SK-N-SH treated with all-trans-retinoic acid at 6 μM for 48 hours (cell line): ENCODE data around the gene FOXK1.

Experiments used
- ATAC-seq: fragments of 200-7000 bp; cut with Tn5 transposase; 3 replicates; pipeline ENCODE4 v1.9.1; 2020; ENCODE audit warnings: mild to moderate bottlenecking, moderate library complexity
- ARNTL ChIP-seq: fragments of 450-650 bp; formaldehyde crosslinking; IDR thresholded peaks from 2 replicates; pipeline ENCODE4 v1.5.0; 2020; ENCODE audit warnings: low read depth, mild to moderate bottlenecking, moderate library complexity, borderline replicate concordance
- CSDC2 ChIP-seq: fragments of 250-450 bp; sonication (Bioruptor Pico); IDR thresholded peaks from 2 replicates; pipeline ENCODE4 v1.5.0; 2020; ENCODE audit warnings: mild to moderate bottlenecking, moderate library complexity
- CSRNP3 ChIP-seq: fragments of 250-450 bp; sonication (Bioruptor Pico); IDR thresholded peaks from 2 replicates; pipeline ENCODE4 v1.5.1; 2021; ENCODE audit warnings: mild to moderate bottlenecking, moderate library complexity
- ESRRG ChIP-seq: fragments of 250-450 bp; sonication (Bioruptor Pico); IDR thresholded peaks from 2 replicates; pipeline ENCODE4 v1.6.1; 2021; ENCODE audit warnings: mild to moderate bottlenecking
- GLIS3 ChIP-seq: fragments of 250-450 bp; sonication (Bioruptor Pico); IDR thresholded peaks from 2 replicates; pipeline ENCODE4 v1.5.0; 2020; ENCODE audit warnings: mild to moderate bottlenecking, moderate library complexity
- ISL1 ChIP-seq: fragments of 250-450 bp; sonication (Bioruptor Pico); IDR thresholded peaks from 2 replicates; pipeline ENCODE4 v2.1.2; 2022; ENCODE audit warnings: mild to moderate bottlenecking, moderate library complexity
- RARB ChIP-seq: fragments of 250-450 bp; sonication (Bioruptor Pico); IDR thresholded peaks from 2 replicates; pipeline ENCODE4 v1.8.0; 2021; ENCODE audit warnings: mild to moderate bottlenecking, moderate library complexity
- SNAI2 ChIP-seq: fragments of 250-450 bp; sonication (Bioruptor Pico); IDR thresholded peaks from 2 replicates; pipeline ENCODE4 v1.5.0; 2020; ENCODE audit warnings: mild to moderate bottlenecking, moderate library complexity
- TCF4 ChIP-seq: fragments of 250-450 bp; sonication (Bioruptor Pico); IDR thresholded peaks from 2 replicates; pipeline ENCODE4 v1.8.0; 2021; ENCODE audit warnings: mild to moderate bottlenecking, moderate library complexity, borderline replicate concordance
- TOX ChIP-seq: fragments of 250-450 bp; sonication (Bioruptor Pico); IDR thresholded peaks from 2 replicates; pipeline ENCODE4 v1.8.0; 2021; ENCODE audit warnings: mild to moderate bottlenecking, moderate library complexity, borderline replicate concordance
- ZC3H10 ChIP-seq: fragments of 250-450 bp; sonication (Bioruptor Pico); IDR thresholded peaks from 2 replicates; pipeline ENCODE4 v1.5.1; 2021; ENCODE audit warnings: mild to moderate bottlenecking, moderate library complexity
- ZFP3 ChIP-seq: fragments of 250-450 bp; sonication (Bioruptor Pico); IDR thresholded peaks from 2 replicates; pipeline ENCODE4 v1.5.0; 2020; ENCODE audit warnings: mild to moderate bottlenecking, moderate library complexity
- ZFP30 ChIP-seq: fragments of 450-650 bp; formaldehyde crosslinking; IDR thresholded peaks from 2 replicates; pipeline ENCODE4 v1.5.0; 2022; ENCODE audit warnings: mild to moderate bottlenecking, moderate library complexity
- ZNF565 ChIP-seq: fragments of 450-650 bp; formaldehyde crosslinking; conservative IDR thresholded peaks from 2 replicates; pipeline ENCODE4 v1.5.0; 2020; ENCODE audit warnings: low read depth, mild to moderate bottlenecking, moderate library complexity
- ZNF70 ChIP-seq: fragments of 450-650 bp; formaldehyde crosslinking; IDR thresholded peaks from 2 replicates; pipeline ENCODE4 v1.5.0; 2020; ENCODE audit warnings: mild to moderate bottlenecking, moderate library complexity
- ZNF8 ChIP-seq: fragments of 450-650 bp; formaldehyde crosslinking; IDR thresholded peaks from 2 replicates; pipeline ENCODE4 v1.5.0; 2020; ENCODE audit warnings: mild to moderate bottlenecking, moderate library complexity
- TF ChIP-seq, protein P1 (sequence below): fragments of 250-450 bp; sonication (Bioruptor Pico); IDR thresholded peaks from 2 replicates; pipeline ENCODE4 v1.5.1; 2020; ENCODE audit warnings: low read depth, mild to moderate bottlenecking, moderate library complexity
- TF ChIP-seq, protein P2 (sequence below): fragments of 250-450 bp; sonication (Bioruptor Pico); IDR thresholded peaks from 2 replicates; pipeline ENCODE4 v1.8.0; 2021; ENCODE audit warnings: low read depth, mild to moderate bottlenecking, moderate library complexity, borderline replicate concordance
- TF ChIP-seq, protein P3 (sequence below): fragments of 250-450 bp; sonication (Bioruptor Pico); IDR thresholded peaks from 2 replicates; pipeline ENCODE4 v1.5.0; 2020; ENCODE audit warnings: mild to moderate bottlenecking, moderate library complexity
- TF ChIP-seq, protein P4 (sequence below): fragments of 250-450 bp; sonication (Bioruptor Pico); IDR thresholded peaks from 2 replicates; pipeline ENCODE4 v1.8.0; 2020; ENCODE audit warnings: mild to moderate bottlenecking, moderate library complexity, borderline replicate concordance

FOXK1 gene

GRCh38 chr7:4665661-4666060 is 16.4 kb upstream of the FOXK1 start:
- ATAC-seq, result peak; percentile 79
- TF ChIP-seq ISL1 (CRISPR knock-in tag), result peak; percentile 92
- no peak for TF ChIP-seq ARNTL (CRISPR knock-in tag)

- TF ChIP-seq, protein P1, sequence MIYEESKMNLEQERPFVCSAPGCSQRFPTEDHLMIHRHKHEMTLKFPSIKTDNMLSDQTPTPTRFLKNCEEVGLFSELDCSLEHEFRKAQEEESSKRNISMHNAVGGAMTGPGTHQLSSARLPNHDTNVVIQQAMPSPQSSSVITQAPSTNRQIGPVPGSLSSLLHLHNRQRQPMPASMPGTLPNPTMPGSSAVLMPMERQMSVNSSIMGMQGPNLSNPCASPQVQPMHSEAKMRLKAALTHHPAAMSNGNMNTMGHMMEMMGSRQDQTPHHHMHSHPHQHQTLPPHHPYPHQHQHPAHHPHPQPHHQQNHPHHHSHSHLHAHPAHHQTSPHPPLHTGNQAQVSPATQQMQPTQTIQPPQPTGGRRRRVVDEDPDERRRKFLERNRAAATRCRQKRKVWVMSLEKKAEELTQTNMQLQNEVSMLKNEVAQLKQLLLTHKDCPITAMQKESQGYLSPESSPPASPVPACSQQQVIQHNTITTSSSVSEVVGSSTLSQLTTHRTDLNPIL, result no peak
- TF ChIP-seq GLIS3 (CRISPR knock-in tag) (no peak), ISL1 (CRISPR knock-in tag) (0 out of 2 replicates have a peak, but pooled peaks have one; percentile 17)
- TF ChIP-seq, protein P2, sequence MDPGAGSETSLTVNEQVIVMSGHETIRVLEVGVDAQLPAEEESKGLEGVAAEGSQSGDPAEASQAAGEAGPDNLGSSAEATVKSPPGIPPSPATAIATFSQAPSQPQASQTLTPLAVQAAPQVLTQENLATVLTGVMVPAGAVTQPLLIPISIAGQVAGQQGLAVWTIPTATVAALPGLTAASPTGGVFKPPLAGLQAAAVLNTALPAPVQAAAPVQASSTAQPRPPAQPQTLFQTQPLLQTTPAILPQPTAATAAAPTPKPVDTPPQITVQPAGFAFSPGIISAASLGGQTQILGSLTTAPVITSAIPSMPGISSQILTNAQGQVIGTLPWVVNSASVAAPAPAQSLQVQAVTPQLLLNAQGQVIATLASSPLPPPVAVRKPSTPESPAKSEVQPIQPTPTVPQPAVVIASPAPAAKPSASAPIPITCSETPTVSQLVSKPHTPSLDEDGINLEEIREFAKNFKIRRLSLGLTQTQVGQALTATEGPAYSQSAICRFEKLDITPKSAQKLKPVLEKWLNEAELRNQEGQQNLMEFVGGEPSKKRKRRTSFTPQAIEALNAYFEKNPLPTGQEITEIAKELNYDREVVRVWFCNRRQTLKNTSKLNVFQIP (CRISPR knock-in tag), result no peak
- TF ChIP-seq, all 23 proteins: peak for 1
- ATAC-seq, result peak; percentile 27; the same call in 1 of the 3 replicates
Measured at GRCh38 chr7:4667776-4668509, 14.2 kb upstream of the FOXK1 start.

DNA sequence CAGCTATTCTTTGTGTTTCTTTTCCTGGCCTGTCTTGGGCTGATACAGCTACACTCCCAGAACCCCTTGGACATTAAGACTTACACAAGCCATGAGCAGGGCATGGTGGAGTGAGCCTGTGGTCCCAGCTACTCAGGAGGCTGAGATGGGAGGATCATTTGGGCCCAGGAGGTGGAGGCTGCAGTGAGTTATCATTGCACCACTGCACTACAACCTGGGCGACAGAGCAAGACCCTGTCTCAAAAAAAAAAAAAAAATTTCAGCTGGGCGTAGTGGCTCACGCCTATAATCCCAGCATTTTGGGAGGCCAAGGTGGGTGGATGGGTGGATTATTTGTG is 13.6 kb upstream of the FOXK1 start:
- TF ChIP-seq, protein P3, sequence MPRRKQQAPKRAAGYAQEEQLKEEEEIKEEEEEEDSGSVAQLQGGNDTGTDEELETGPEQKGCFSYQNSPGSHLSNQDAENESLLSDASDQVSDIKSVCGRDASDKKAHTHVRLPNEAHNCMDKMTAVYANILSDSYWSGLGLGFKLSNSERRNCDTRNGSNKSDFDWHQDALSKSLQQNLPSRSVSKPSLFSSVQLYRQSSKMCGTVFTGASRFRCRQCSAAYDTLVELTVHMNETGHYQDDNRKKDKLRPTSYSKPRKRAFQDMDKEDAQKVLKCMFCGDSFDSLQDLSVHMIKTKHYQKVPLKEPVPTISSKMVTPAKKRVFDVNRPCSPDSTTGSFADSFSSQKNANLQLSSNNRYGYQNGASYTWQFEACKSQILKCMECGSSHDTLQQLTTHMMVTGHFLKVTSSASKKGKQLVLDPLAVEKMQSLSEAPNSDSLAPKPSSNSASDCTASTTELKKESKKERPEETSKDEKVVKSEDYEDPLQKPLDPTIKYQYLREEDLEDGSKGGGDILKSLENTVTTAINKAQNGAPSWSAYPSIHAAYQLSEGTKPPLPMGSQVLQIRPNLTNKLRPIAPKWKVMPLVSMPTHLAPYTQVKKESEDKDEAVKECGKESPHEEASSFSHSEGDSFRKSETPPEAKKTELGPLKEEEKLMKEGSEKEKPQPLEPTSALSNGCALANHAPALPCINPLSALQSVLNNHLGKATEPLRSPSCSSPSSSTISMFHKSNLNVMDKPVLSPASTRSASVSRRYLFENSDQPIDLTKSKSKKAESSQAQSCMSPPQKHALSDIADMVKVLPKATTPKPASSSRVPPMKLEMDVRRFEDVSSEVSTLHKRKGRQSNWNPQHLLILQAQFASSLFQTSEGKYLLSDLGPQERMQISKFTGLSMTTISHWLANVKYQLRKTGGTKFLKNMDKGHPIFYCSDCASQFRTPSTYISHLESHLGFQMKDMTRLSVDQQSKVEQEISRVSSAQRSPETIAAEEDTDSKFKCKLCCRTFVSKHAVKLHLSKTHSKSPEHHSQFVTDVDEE (CRISPR knock-in tag), result no peak
- TF ChIP-seq TCF4 (CRISPR knock-in tag) (no peak), ZNF70 (CRISPR knock-in tag) (no peak), ZFP30 (CRISPR knock-in tag) (no peak), ZNF565 (CRISPR knock-in tag) (no peak), ZFP3 (CRISPR knock-in tag) (no peak), TOX (CRISPR knock-in tag) (no peak), GLIS3 (CRISPR knock-in tag) (no peak), ZNF8 (CRISPR knock-in tag) (no peak), ESRRG (CRISPR knock-in tag) (no peak), SNAI2 (CRISPR knock-in tag) (no peak), ISL1 (CRISPR knock-in tag) (no peak), ZC3H10 (CRISPR knock-in tag) (no peak), CSRNP3 (CRISPR knock-in tag) (no peak), RARB (CRISPR knock-in tag) (no peak), ARNTL (CRISPR knock-in tag) (no peak), CSDC2 (CRISPR knock-in tag) (no peak)
- TF ChIP-seq, protein P2 (CRISPR knock-in tag), result no peak
- TF ChIP-seq, protein P1, result no peak
- TF ChIP-seq, protein P4, sequence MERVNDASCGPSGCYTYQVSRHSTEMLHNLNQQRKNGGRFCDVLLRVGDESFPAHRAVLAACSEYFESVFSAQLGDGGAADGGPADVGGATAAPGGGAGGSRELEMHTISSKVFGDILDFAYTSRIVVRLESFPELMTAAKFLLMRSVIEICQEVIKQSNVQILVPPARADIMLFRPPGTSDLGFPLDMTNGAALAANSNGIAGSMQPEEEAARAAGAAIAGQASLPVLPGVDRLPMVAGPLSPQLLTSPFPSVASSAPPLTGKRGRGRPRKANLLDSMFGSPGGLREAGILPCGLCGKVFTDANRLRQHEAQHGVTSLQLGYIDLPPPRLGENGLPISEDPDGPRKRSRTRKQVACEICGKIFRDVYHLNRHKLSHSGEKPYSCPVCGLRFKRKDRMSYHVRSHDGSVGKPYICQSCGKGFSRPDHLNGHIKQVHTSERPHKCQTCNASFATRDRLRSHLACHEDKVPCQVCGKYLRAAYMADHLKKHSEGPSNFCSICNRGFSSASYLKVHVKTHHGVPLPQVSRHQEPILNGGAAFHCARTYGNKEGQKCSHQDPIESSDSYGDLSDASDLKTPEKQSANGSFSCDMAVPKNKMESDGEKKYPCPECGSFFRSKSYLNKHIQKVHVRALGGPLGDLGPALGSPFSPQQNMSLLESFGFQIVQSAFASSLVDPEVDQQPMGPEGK (CRISPR knock-in tag), result no peak
- no peak for ATAC-seq
